Cardiac muscle cell (in vitro differentiated cells and primary cell): ENCODE results near the gene TAOK2. TPM values are rescaled to one million over a fixed set of nuclear protein-coding genes. Genes with fewer than 3 reads are reported as not detected.
"Not testable (repeated sequence)": the region's sequence is repeated elsewhere in the genome, so short reads cannot be mapped to it uniquely, and the experiment has no call there.

ENCODE experiments used
- DNase-seq, 2 donors: peaks; one replicate each; pipeline versions ENCODE4 v3.0.0 to v3.0.0-alpha.2; 2010 to 2017; ENCODE audit warnings: low read depth in 1 of 2, low spot score in 1 of 2
- H3K27ac ChIP-seq: fragments of 200-600 bp; sonication (generic); 2 replicates; pipeline ENCODE4 v1.5.1; 2016
- H3K27me3 ChIP-seq: fragments of 200-600 bp; sonication (generic); 2 replicates; pipeline ENCODE4 v1.6.0; 2016; ENCODE audit warnings: control low read depth
- H3K36me3 ChIP-seq: fragments of 200-600 bp; sonication (generic); 2 replicates; pipeline ENCODE4 v1.5.1; 2016; ENCODE audit warnings: control low read depth
- H3K4me1 ChIP-seq: fragments of 200-600 bp; sonication (generic); 2 replicates; pipeline ENCODE4 v1.8.1; 2017; ENCODE audit warnings: low read depth, mild to moderate bottlenecking, mixed run types
- H3K4me3 ChIP-seq: fragments of 200-600 bp; sonication (generic); 2 replicates; pipeline ENCODE4 v1.5.1; 2016; ENCODE audit warnings: mild to moderate bottlenecking
- H3K9me3 ChIP-seq: fragments of 200-600 bp; sonication (generic); 2 replicates; pipeline ENCODE4 v1.5.1; 2017; ENCODE audit warnings: low read depth, mild to moderate bottlenecking, control low read depth
- polyA plus RNA-seq: library from polyadenylated mRNA; unstranded; fragments of >200 nt; fragmentation: Nextera tagmentation; extraction: Ambion mirVana; gene quantifications from 2 replicates; pipeline ENCODE4 v1.2.1, GENCODE V29; 2016
- total RNA-seq: library from RNA; depleted of rRNA; stranded (reverse); fragments of >200 nt; gene quantifications from 2 replicates; pipeline ENCODE4 v1.2.3, GENCODE V29; 2016
- TF ChIP-seq, protein P1 (sequence below): IDR thresholded peaks from 2 replicates; pipeline ENCODE4 v1.5.1; 2012; ENCODE audit warnings: low read depth, mild to moderate bottlenecking, low read length

Gene TAOK2
- total and polyA plus RNA-seq, 2 experiments from 2014 or later = 25.8 to 70.9 TPM

DNA sequence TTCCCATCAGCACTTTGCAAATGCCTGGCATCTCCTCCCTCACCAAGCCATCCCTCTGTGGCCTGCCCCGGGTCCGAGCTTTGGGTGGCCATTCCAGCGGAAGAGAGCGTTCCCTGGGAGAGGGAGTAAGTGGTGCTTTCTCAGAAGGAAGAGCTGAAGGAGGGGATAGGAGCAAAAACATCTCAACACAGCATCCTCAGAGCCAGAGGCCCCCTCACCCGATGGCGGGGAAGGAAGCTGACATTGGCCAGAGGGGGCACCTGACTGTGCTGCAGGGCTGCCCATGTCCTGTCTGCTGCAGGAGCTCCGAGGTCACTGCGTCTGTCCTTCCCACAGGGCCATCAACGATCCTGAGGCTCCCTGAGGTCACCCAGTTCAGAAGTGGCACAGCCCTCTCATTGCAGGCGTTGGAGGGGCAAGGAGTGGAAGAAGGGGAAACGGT, 57.8 kb downstream of the TAOK2 start:
- no peak overlapping the region for H3K4me3 ChIP-seq

DNA sequence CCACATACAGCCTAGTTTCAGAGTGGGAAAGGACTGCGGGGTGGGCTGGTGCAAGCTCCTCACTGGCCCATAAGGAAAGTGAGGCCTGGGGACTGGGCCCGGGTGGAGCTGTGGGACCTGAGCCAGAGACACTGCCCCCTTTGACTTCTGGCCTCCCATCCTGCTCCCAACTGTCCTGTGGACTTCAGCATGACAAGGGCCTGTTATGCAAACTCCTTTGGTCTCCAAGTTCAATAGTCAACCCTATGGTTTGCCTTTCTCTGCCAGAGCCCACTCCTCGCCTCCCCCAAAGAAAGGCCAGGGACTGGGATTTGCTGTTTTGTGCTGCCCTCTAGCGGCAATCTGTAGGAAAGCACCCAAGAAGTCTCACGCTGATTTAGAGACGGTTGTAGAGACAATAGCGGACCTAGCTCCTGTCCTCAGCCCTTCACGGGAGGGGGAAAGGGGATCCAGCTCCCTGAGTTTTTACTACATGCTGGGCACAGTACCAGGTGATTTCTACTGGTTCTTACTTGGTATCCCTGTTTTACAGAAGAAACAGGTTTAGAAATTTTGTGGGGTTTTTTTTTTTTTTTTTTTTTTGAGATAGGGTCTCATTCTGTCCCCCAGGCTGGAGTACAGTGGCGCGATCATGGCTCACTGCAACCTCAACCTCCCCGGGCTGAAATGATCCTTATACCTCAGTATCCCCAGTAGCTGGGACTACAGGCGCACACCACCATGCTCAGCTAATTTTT, 58.6 kb downstream of the TAOK2 start:
- H3K36me3 ChIP-seq = no peaks in the 10 kb centered on the region
- no peak overlapping the region for H3K4me3 ChIP-seq
- DNase-seq = peak; percentile 71 to 78
- H3K4me1 ChIP-seq = no peaks in the 10 kb centered on the region
- H3K9me3 ChIP-seq = no peaks in the 10 kb centered on the region
- no peak overlapping the region for H3K27ac ChIP-seq
- TF ChIP-seq, protein P1, sequence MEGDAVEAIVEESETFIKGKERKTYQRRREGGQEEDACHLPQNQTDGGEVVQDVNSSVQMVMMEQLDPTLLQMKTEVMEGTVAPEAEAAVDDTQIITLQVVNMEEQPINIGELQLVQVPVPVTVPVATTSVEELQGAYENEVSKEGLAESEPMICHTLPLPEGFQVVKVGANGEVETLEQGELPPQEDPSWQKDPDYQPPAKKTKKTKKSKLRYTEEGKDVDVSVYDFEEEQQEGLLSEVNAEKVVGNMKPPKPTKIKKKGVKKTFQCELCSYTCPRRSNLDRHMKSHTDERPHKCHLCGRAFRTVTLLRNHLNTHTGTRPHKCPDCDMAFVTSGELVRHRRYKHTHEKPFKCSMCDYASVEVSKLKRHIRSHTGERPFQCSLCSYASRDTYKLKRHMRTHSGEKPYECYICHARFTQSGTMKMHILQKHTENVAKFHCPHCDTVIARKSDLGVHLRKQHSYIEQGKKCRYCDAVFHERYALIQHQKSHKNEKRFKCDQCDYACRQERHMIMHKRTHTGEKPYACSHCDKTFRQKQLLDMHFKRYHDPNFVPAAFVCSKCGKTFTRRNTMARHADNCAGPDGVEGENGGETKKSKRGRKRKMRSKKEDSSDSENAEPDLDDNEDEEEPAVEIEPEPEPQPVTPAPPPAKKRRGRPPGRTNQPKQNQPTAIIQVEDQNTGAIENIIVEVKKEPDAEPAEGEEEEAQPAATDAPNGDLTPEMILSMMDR = peak; percentile 88
- peaks cover 52% of the 10 kb centered on the region for H3K27me3 ChIP-seq

More for the DNA sequence above, 57.8 kb downstream of the TAOK2 start:
- no peaks in the 10 kb centered on the region for H3K9me3 ChIP-seq
- H3K36me3 ChIP-seq = no peaks in the 10 kb centered on the region
- no peak for DNase-seq
- peaks cover 49% of the 10 kb centered on the region for H3K27me3 ChIP-seq
- no peak overlapping the region for H3K27ac ChIP-seq
- TF ChIP-seq, protein P1 = no peak
- no peaks in the 10 kb centered on the region for H3K4me1 ChIP-seq

DNA sequence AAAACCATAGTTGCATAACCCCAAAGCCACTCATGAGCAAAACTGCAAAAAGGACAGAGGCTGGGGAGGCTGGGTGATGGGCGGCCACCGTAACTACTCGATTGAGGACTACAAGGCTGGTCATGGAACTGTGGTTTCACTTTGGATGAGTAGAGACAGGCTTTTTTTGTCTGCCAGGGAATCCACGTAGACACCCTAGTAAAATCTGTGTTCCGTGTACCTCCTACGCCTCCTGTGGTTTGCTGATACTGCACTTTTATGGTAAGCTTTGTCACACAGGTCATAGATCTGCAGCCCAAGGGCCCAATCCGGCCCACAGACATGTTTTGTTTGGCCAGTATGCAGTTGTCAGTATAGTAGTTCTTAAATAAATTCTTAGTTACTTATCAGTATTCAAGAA, 59.6 kb downstream of the TAOK2 start:
- Histone ChIP-seq H3K9me3 (no peaks in the 10 kb centered on the region), H3K4me3 (no peak overlapping the region), H3K27me3 (peaks cover 52% of the 10 kb centered on the region), H3K4me1 (no peaks in the 10 kb centered on the region), H3K27ac (no peak overlapping the region), H3K36me3 (no peaks in the 10 kb centered on the region)
- DNase-seq = no peak
- TF ChIP-seq, protein P1 = no peak

DNA sequence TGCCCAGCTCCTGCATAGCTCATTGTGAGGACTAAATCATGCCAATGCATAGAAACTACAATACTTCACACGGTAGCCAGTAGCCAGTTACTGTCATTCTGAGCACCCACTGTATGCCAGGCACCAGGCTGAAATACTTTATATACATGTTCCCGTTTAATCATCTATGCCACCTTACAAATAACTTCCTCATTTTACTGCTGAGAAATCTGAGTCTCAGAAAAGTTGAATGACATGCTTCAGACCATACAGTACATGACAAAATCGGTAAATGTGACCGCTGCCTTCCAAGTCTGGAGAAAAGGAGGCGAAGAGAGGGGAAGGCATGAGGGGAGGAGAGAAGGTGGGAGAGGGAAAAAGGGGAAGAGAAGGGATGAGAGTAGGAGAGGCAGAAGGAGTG, 66.6 kb downstream of the TAOK2 start:
- no peaks in the 10 kb centered on the region for H3K9me3 ChIP-seq
- TF ChIP-seq, protein P1 = no peak
- H3K4me1 ChIP-seq = no peaks in the 10 kb centered on the region
- peaks cover 25% of the 10 kb centered on the region for H3K27me3 ChIP-seq
- H3K4me3 ChIP-seq = no peak overlapping the region
- no peak overlapping the region for H3K27ac ChIP-seq
- DNase-seq = no peak
- H3K36me3 ChIP-seq = no peaks in the 10 kb centered on the region

DNA sequence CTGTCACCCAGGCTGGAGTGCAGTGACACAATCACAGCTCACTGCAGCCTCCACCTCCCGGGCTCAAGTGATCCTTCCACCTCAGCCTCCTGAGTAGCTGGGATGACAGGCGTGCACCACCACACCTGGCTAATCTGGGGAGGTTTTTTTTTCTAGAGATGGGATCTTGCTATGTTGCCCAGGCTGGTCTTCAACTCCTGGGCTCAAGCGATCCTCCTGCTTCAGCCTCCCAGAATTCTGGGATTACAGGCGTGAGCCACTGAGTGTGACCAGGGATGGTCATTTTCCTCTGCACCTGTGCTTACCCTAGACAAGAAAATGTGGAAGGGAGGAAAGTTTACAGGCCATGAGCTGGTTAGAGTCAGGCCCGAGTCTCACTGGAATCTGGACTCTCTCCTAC, 67.0 kb downstream of the TAOK2 start:
- H3K27ac ChIP-seq, DNase-seq, H3K36me3 ChIP-seq, H3K9me3 ChIP-seq, H3K4me1 ChIP-seq, H3K4me3 ChIP-seq: not testable (repeated sequence)
- H3K27me3 ChIP-seq = peaks cover 22% of the 10 kb centered on the region

DNA sequence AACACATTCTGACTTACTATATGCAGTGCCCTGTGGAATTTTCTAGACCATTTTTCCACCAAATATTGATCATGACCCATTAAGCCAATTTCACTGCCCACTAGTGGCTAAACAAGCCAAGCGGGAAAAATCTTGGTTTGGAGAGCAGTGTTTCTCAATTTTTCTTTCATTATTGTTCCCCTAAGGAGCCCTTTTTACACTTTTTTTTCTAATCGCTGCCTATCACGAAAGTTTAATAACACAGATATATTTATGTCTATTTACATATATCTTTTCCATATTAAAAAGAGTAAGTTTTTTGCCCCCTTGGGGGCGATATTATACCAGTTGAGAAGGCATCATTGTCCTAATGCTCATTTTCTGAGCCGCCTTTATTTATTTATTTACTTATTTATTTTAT, 68.2 kb downstream of the TAOK2 start:
- TF ChIP-seq, protein P1 = peak; percentile 37
- Histone ChIP-seq H3K27ac (no peak overlapping the region), H3K36me3 (no peaks in the 10 kb centered on the region), H3K4me1 (no peaks in the 10 kb centered on the region), H3K9me3 (no peaks in the 10 kb centered on the region), H3K27me3 (peaks cover 12% of the 10 kb centered on the region), H3K4me3 (no peak overlapping the region)
- peak; percentile 39 to 69 for DNase-seq
